HepG2 (cell line): Measurements from ENCODE around the gene CEP131. TPM values are rescaled to one million over a fixed set of nuclear protein-coding genes. Genes with fewer than 3 reads are reported as not detected.

Experiments
- AGO1 ChIP-seq: fragments of 200-400 bp; formaldehyde crosslinking; IDR thresholded peaks from 2 replicates; pipeline ENCODE4 v1.6.1; 2017; ENCODE audit warnings: mild to moderate bottlenecking, low read depth, low read length, moderate library complexity; ENCODE audit not compliant: poor library complexity, severe bottlenecking
- ARHGAP35 ChIP-seq: sonication (generic); formaldehyde crosslinking; IDR thresholded peaks from 2 replicates; pipeline ENCODE4 v1.9.0; 2022; ENCODE audit warnings: mild to moderate bottlenecking, inconsistent platforms, moderate library complexity, missing genetic modification reagents, borderline replicate concordance
- DBP ChIP-seq: sonication (generic); formaldehyde crosslinking; IDR thresholded peaks from 2 replicates; pipeline ENCODE4 v1.4.0; 2020; ENCODE audit warnings: missing genetic modification reagents; ENCODE audit errors: not compliant biosample characterization
- ETS1 ChIP-seq: sonication (generic); formaldehyde crosslinking; IDR thresholded peaks from 2 replicates; pipeline ENCODE4 v1.4.0; 2020; ENCODE audit warnings: missing genetic modification reagents
- GABPA ChIP-seq, 2 experiments: IDR thresholded peaks; 2 replicates each; pipeline ENCODE4 v1.6.1; 2011 to 2016; ENCODE audit warnings: low read depth in 2 of 2, low read length in 1 of 2, missing biosample characterization in 1 of 2, missing genetic modification characterization in 1 of 2
- GPN1 ChIP-seq: sonication (generic); formaldehyde crosslinking; IDR thresholded peaks from 2 replicates; pipeline ENCODE4 v1.5.1; 2020; ENCODE audit warnings: missing genetic modification reagents, borderline replicate concordance
- GTF2F1 ChIP-seq: fragments of 150-350 bp; IDR thresholded peaks from 2 replicates; pipeline ENCODE4 v1.6.1; 2014; ENCODE audit warnings: low read length
- GTF3A ChIP-seq: sonication (generic); formaldehyde crosslinking; conservative IDR thresholded peaks from 2 replicates; pipeline ENCODE4 v1.4.0; 2020; ENCODE audit warnings: mild to moderate bottlenecking, missing genetic modification reagents
- MIER2 ChIP-seq: IDR thresholded peaks from 2 replicates; pipeline ENCODE4 v1.6.1; 2016; ENCODE audit warnings: missing biosample characterization, missing genetic modification reagents
- NCOA2 ChIP-seq: sonication (generic); formaldehyde crosslinking; IDR thresholded peaks from 2 replicates; pipeline ENCODE4 v1.8.0; 2022; ENCODE audit warnings: inconsistent platforms
- NFKB2 ChIP-seq: sonication (generic); formaldehyde crosslinking; IDR thresholded peaks from 2 replicates; pipeline ENCODE4 v1.4.0; 2020; ENCODE audit warnings: missing genetic modification reagents, borderline replicate concordance
- NFYB ChIP-seq: sonication (generic); formaldehyde crosslinking; IDR thresholded peaks from 2 replicates; pipeline ENCODE4 v1.4.0; 2020; ENCODE audit warnings: missing genetic modification reagents
- PHB2 ChIP-seq: fragments of 450-650 bp; IDR thresholded peaks from 2 replicates; pipeline ENCODE4 v1.6.1; 2018; ENCODE audit not compliant: partially characterized antibody
- POLR2AphosphoS2 ChIP-seq: IDR thresholded peaks from 2 replicates; pipeline ENCODE4 v1.6.1; 2011; ENCODE audit warnings: low read depth, low read length, improper control_type of control experiment
- RFX1 ChIP-seq: fragments of 450-650 bp; IDR thresholded peaks from 2 replicates; pipeline ENCODE4 v1.6.1; 2017
- RFXANK ChIP-seq: IDR thresholded peaks from 2 replicates; pipeline ENCODE4 v1.6.1; 2016
- RORA ChIP-seq: sonication (generic); formaldehyde crosslinking; IDR thresholded peaks from 2 replicates; pipeline ENCODE4 v1.5.0; 2020; ENCODE audit warnings: mild to moderate bottlenecking, missing genetic modification reagents, moderate library complexity
- SP5 ChIP-seq: IDR thresholded peaks from 2 replicates; pipeline ENCODE4 v1.6.1; 2016; ENCODE audit warnings: low read depth, borderline replicate concordance
- TBL1XR1 ChIP-seq: fragments of 150-350 bp; IDR thresholded peaks from 2 replicates; pipeline ENCODE4 v1.6.1; 2014; ENCODE audit warnings: borderline replicate concordance, low read length; ENCODE audit not compliant: partially characterized antibody
- TFDP2 ChIP-seq: sonication (generic); formaldehyde crosslinking; IDR thresholded peaks from 2 replicates; pipeline ENCODE4 v1.4.0; 2020; ENCODE audit warnings: missing genetic modification reagents
- ZBTB37 ChIP-seq: sonication (generic); formaldehyde crosslinking; IDR thresholded peaks from 2 replicates; pipeline ENCODE4 v1.4.0; 2020; ENCODE audit warnings: mild to moderate bottlenecking, missing genetic modification reagents
- ZFP37 ChIP-seq: sonication (generic); formaldehyde crosslinking; IDR thresholded peaks from 2 replicates; pipeline ENCODE4 v1.4.0; 2020; ENCODE audit warnings: missing genetic modification reagents, borderline replicate concordance
- ZNF10 ChIP-seq: sonication (generic); formaldehyde crosslinking; IDR thresholded peaks from 2 replicates; pipeline ENCODE4 v1.4.0; 2020; ENCODE audit warnings: mild to moderate bottlenecking, low read depth, missing genetic modification reagents, borderline replicate concordance
- ZNF264 ChIP-seq: sonication (generic); formaldehyde crosslinking; IDR thresholded peaks from 2 replicates; pipeline ENCODE4 v1.4.0; 2020; ENCODE audit warnings: missing genetic modification reagents
- ZNF432 ChIP-seq: sonication (generic); formaldehyde crosslinking; IDR thresholded peaks from 2 replicates; pipeline ENCODE4 v1.5.0; 2020; ENCODE audit warnings: missing genetic modification reagents, mild to moderate bottlenecking, borderline replicate concordance
- ZNF446 ChIP-seq: sonication (generic); formaldehyde crosslinking; IDR thresholded peaks from 2 replicates; pipeline ENCODE4 v1.5.0; 2020; ENCODE audit warnings: mild to moderate bottlenecking, missing genetic modification reagents
- ZNF558 ChIP-seq: sonication (generic); formaldehyde crosslinking; IDR thresholded peaks from 2 replicates; pipeline ENCODE4 v1.9.0; 2022; ENCODE audit warnings: mild to moderate bottlenecking, missing genetic modification reagents, borderline replicate concordance
- polyA plus RNA-seq, 8 experiments: library from polyadenylated mRNA; depleted of rRNA in 3 of 8; stranded (reverse) in 7 of 8; unstranded in 1 of 8; fragments of >200 nt; fragmentation: Illumina TruSeq in 4 of 8; extraction: Trizol in 4 of 8; gene quantifications; 2 replicates each; pipeline versions ENCODE4 v1.2.1 to v1.2.3, GENCODE V29; 2011 to 2016; ENCODE audit warnings: low read depth in 4 of 8, missing spikeins in 1 of 8, mixed read lengths in 1 of 8; ENCODE audit not compliant: insufficient read depth in 1 of 8
- total RNA-seq, 5 experiments: library from RNA; depleted of rRNA; stranded (reverse); fragments of >200 nt; fragmentation: Illumina TruSeq; extraction: Trizol; gene quantifications; 2 replicates each; pipeline ENCODE4 v1.2.3, GENCODE V29; 2016; ENCODE audit warnings: low read depth in 1 of 5

Gene CEP131
- total and polyA plus RNA-seq, 2 of the 13 experiments (the other 11 are each of a cell fraction or from before 2014, with no cell fraction given), result 5.0 to 16.8 TPM

- peak; percentile 81; the same call in 1 of the 2 replicates for TF ChIP-seq ETS1 (CRISPR knock-in tag)
- no peak for TF ChIP-seq RFXANK (CRISPR knock-in tag)
- TF ChIP-seq ARHGAP35 (CRISPR knock-in tag), result peak; percentile 26
- no peak for TF ChIP-seq GTF2F1
- no peak for TF ChIP-seq GTF3A (CRISPR knock-in tag)
- TF ChIP-seq SP5, result peak; percentile 87
- TF ChIP-seq GPN1 (CRISPR knock-in tag), result no peak
- TF ChIP-seq NCOA2 (CRISPR knock-in tag), result peak; percentile 39; the same call in 1 of the 2 replicates
- TF ChIP-seq AGO1, result no peak
- peak; percentile 59 for TF ChIP-seq GABPA (IDR thresholded peaks at IDR 0.05; ENCODE audit: low read depth, low read length)
- TF ChIP-seq GABPA (CRISPR knock-in tag; IDR thresholded peaks at IDR 0.05; ENCODE audit: low read depth), result peak; percentile 51
- no peak for TF ChIP-seq POLR2AphosphoS2
- 0 out of 2 replicates have a peak, but pooled peaks have one; percentile 69 for TF ChIP-seq ZFP37 (CRISPR knock-in tag)
- no peak for TF ChIP-seq PHB2
- no peak for TF ChIP-seq ZNF10 (CRISPR knock-in tag)
- no peak for TF ChIP-seq RFX1
- TF ChIP-seq RORA, result no peak
- peak; percentile 96 for TF ChIP-seq NFYB (CRISPR knock-in tag)
- no peak for TF ChIP-seq TBL1XR1
- TF ChIP-seq DBP (CRISPR knock-in tag), result peak; percentile 52
- no peak for TF ChIP-seq ZNF264 (CRISPR knock-in tag)
- peak; percentile 99 for TF ChIP-seq TFDP2 (CRISPR knock-in tag)
- peak; percentile 73; the same call in 1 of the 2 replicates for TF ChIP-seq NFKB2 (CRISPR knock-in tag)
- no peak for TF ChIP-seq ZNF432 (CRISPR knock-in tag)
- no peak for TF ChIP-seq MIER2 (CRISPR knock-in tag)
- no peak; the same call in 1 of the 2 replicates for TF ChIP-seq ZNF558 (CRISPR knock-in tag)
- TF ChIP-seq ZNF446 (CRISPR knock-in tag), result peak; percentile 53; the same call in 1 of the 2 replicates
- no peak for TF ChIP-seq ZBTB37 (CRISPR knock-in tag)
These were observed at the start of gene CEP131 (continued) for GRCh38 chr17:81222906-81223761.
